HEK293T (cell line): ENCODE data around the gene SEH1L.

ENCODE experiments used
- BHLHE40 ChIP-seq: fragments of 450-650 bp; IDR thresholded peaks from 2 replicates; pipeline ENCODE4 v1.6.1; 2016; ENCODE audit warnings: mild to moderate bottlenecking, moderate library complexity, borderline replicate concordance
- CTBP1 ChIP-seq: fragments of 450-650 bp; IDR thresholded peaks from 2 replicates; pipeline ENCODE4 v1.6.1; 2016; ENCODE audit warnings: borderline replicate concordance
- ELF4 ChIP-seq: fragments of 450-650 bp; IDR thresholded peaks from 2 replicates; pipeline ENCODE4 v1.6.1; 2017; ENCODE audit warnings: antibody characterized with exemption
- FOXA1 ChIP-seq: fragments of 450-650 bp; IDR thresholded peaks from 2 replicates; pipeline ENCODE4 v1.6.1; 2016; ENCODE audit warnings: mild to moderate bottlenecking
- FOXM1 ChIP-seq: fragments of 450-650 bp; IDR thresholded peaks from 2 replicates; pipeline ENCODE4 v1.6.1; 2017; ENCODE audit warnings: mild to moderate bottlenecking, borderline replicate concordance
- HDGF ChIP-seq: fragments of 450-650 bp; IDR thresholded peaks from 2 replicates; pipeline ENCODE4 v1.6.1; 2017; ENCODE audit warnings: antibody characterized with exemption, borderline replicate concordance
- LEF1 ChIP-seq: fragments of 450-650 bp; IDR thresholded peaks from 2 replicates; pipeline ENCODE4 v1.6.1; 2017; ENCODE audit warnings: mild to moderate bottlenecking, borderline replicate concordance
- NFRKB ChIP-seq: fragments of 450-650 bp; IDR thresholded peaks from 2 replicates; pipeline ENCODE4 v1.6.1; 2016; ENCODE audit warnings: mild to moderate bottlenecking, moderate library complexity
- PKNOX1 ChIP-seq: fragments of 450-650 bp; IDR thresholded peaks from 2 replicates; pipeline ENCODE4 v1.6.1; 2016
- SP1 ChIP-seq: fragments of 450-650 bp; IDR thresholded peaks from 2 replicates; pipeline ENCODE4 v1.6.1; 2017
- SUZ12 ChIP-seq: fragments of 450-650 bp; IDR thresholded peaks from 2 replicates; pipeline ENCODE4 v1.6.1; 2016; ENCODE audit warnings: mild to moderate bottlenecking

GRCh38 chr18:12934454-12935071, 13.2 kb upstream of the SEH1L start:
- TF ChIP-seq SUZ12 (no peak), PKNOX1 (no peak), CTBP1 (no peak), FOXM1 (no peak), SP1 (no peak), HDGF (no peak), BHLHE40 (no peak), LEF1 (no peak), ELF4 (no peak), FOXA1 (no peak), NFRKB (no peak)
